ENCODE results near the gene FADS3. TPM values are rescaled to one million over a fixed set of nuclear protein-coding genes. Genes with fewer than 3 reads are reported as not detected.
A peak's percentile ranks its signal among the peaks of the same experiment; 100 is the strongest.

Gene FADS3
- total RNA-seq, 3 donors from 2014 or later (not counting 1 experiment from before 2014, with no cell fraction given): 10.8 to 17.8 (median 11.5) TPM

DNA sequence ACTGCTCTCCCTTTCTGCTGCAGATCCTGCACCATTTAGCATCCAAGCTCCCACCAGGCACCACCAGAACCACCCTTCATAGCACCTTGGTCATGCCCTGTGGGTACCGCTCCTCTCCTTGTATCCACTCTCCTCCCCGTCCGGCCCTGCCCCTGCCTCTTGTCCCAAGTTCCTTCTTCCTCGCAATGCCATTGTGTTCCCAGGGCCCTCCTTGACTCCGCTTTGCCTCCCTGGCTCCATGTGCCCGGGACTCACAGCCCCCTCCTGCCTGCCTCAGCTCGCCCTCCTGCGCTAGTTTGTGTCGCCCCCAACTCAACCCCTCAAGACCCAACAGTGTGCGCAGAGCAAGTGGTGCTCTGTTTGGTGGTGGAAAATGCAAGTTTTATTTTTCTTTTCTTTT lies 52.4 kb downstream of the FADS3 start:
- 99% methylated on average over 6 of the region's 10 CpGs for WGBS (ENCODE audit: insufficient coverage)
- intact Hi-C loops (cut with micrococcal nuclease): no loop called here
- ATAC-seq (no peak), DNase-seq (no peak)
- Mint-ChIP-seq H3K36me3 (no peaks in the 10 kb centered on the region), H3K27ac (peak overlapping the region; percentile 7 to 46), H3K9me3 (no peaks in the 10 kb centered on the region), H3K4me1 (peaks cover 27 to 31% of the 10 kb centered on the region in 2 donors), H3K4me3 (no peak overlapping the region), H3K27me3 (ENCODE audit: low read depth in 2 of 2) (no peaks in the 10 kb centered on the region)
- peaks cover 4% of the 10 kb centered on the region for H3K36me3 ChIP-seq (ENCODE audit: control insufficient read depth, insufficient read depth, low read length)
- H3K27me3 ChIP-seq (ENCODE audit: control insufficient read depth, insufficient read depth, low read length): no peaks in the 10 kb centered on the region
- no peak overlapping the region for H3K4me3 ChIP-seq (ENCODE audit: low read length)
- H3K9me3 ChIP-seq (ENCODE audit: control insufficient read depth, insufficient read depth, low read length): no peaks in the 10 kb centered on the region
- peaks cover 21% of the 10 kb centered on the region for H3K4me1 ChIP-seq (ENCODE audit: control insufficient read depth, insufficient read depth, low read length)
- TF ChIP-seq, protein P1, sequence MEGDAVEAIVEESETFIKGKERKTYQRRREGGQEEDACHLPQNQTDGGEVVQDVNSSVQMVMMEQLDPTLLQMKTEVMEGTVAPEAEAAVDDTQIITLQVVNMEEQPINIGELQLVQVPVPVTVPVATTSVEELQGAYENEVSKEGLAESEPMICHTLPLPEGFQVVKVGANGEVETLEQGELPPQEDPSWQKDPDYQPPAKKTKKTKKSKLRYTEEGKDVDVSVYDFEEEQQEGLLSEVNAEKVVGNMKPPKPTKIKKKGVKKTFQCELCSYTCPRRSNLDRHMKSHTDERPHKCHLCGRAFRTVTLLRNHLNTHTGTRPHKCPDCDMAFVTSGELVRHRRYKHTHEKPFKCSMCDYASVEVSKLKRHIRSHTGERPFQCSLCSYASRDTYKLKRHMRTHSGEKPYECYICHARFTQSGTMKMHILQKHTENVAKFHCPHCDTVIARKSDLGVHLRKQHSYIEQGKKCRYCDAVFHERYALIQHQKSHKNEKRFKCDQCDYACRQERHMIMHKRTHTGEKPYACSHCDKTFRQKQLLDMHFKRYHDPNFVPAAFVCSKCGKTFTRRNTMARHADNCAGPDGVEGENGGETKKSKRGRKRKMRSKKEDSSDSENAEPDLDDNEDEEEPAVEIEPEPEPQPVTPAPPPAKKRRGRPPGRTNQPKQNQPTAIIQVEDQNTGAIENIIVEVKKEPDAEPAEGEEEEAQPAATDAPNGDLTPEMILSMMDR (IDR thresholded peaks at IDR 0.05): no peak
- no peak overlapping the region for H3K27ac ChIP-seq (ENCODE audit: low read length)

DNA sequence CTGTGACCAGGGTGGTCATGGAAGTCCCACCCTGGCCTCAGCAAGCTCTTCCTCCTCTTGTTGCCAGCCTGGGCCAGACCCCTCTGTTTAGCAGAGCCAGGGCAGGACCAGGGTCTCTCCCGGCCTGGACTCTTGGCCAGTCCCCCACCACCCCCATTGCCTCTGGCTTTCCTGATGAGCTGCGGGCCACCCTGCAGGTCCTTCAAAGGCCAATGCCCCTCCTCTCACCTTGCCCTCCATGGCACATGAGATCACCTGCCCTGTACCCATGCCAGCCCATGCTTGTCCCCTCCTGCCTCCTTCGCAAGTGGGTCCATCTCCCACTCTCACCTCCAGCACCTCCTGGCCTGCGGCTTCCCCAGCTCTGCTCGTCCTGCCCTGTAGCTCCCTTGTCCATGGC lies 52.8 kb downstream of the FADS3 start:
- peak overlapping the region; percentile 7 to 46 for H3K27ac Mint-ChIP-seq
- DNase-seq (no peak), ATAC-seq (no peak)
- Histone ChIP-seq H3K36me3 (ENCODE audit: control insufficient read depth, insufficient read depth, low read length) (peaks cover 4% of the 10 kb centered on the region), H3K27ac (ENCODE audit: low read length) (no peak overlapping the region), H3K4me3 (ENCODE audit: low read length) (no peak overlapping the region), H3K27me3 (ENCODE audit: control insufficient read depth, insufficient read depth, low read length) (no peaks in the 10 kb centered on the region), H3K4me1 (ENCODE audit: control insufficient read depth, insufficient read depth, low read length) (peaks cover 24% of the 10 kb centered on the region), H3K9me3 (ENCODE audit: control insufficient read depth, insufficient read depth, low read length) (no peaks in the 10 kb centered on the region)
- 95% methylated on average over 5 of the region's 5 CpGs for WGBS (ENCODE audit: insufficient coverage)
- peaks cover 31 to 35% of the 10 kb centered on the region in 2 donors for H3K4me1 Mint-ChIP-seq
- TF ChIP-seq, protein P1 (IDR thresholded peaks at IDR 0.05): no peak
- H3K27me3 Mint-ChIP-seq (ENCODE audit: low read depth in 2 of 2): no peaks in the 10 kb centered on the region
- H3K36me3 Mint-ChIP-seq: no peaks in the 10 kb centered on the region
- intact Hi-C loops (cut with micrococcal nuclease): no loop called here
- H3K9me3 Mint-ChIP-seq: no peaks in the 10 kb centered on the region
- H3K4me3 Mint-ChIP-seq: no peak overlapping the region

DNA sequence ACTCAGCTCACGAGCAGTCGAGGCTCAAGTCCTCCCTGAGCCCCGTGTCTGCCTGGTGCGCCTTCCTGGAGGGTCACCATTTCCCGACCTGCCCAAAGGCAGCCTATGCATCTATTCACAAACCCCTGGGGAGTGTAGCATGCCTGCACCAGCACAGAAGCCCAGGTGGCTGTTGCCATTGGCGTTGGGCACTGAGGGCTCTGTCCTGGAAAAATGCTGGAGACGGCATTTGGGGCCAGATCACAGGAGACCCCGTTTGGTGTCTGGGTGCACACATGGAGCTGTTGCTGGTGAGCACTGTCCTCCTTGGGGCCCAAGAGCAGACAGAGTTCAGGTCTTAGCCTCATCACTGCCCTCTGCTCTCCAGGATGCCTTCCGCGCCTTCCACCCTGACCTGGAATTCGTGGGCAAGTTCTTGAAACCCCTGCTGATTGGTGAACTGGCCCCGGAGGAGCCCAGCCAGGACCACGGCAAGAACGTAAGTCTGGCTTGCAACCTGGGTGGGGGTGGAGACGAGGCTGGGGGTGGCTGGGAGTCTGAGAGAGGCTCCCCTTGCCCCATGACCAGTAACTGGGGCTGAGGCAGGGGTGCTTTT lies 53.8 kb downstream of the FADS3 start:
- Mint-ChIP-seq H3K36me3 (no peaks in the 10 kb centered on the region), H3K27me3 (ENCODE audit: low read depth in 2 of 2) (no peaks in the 10 kb centered on the region), H3K4me3 (no peak overlapping the region), H3K4me1 (peaks cover 39 to 41% of the 10 kb centered on the region in 2 donors), H3K27ac (peak overlapping the region in 1 of 2 donors; percentile 97), H3K9me3 (no peaks in the 10 kb centered on the region)
- ATAC-seq (no peak), DNase-seq (no peak)
- TF ChIP-seq, protein P1 (IDR thresholded peaks at IDR 0.05): no peak
- H3K4me1 ChIP-seq (ENCODE audit: control insufficient read depth, insufficient read depth, low read length): peaks cover 24% of the 10 kb centered on the region
- peaks cover 4% of the 10 kb centered on the region for H3K36me3 ChIP-seq (ENCODE audit: control insufficient read depth, insufficient read depth, low read length)
- H3K27ac ChIP-seq (ENCODE audit: low read length): no peak overlapping the region
- intact Hi-C loops (cut with micrococcal nuclease): no loop called here
- no peaks in the 10 kb centered on the region for H3K9me3 ChIP-seq (ENCODE audit: control insufficient read depth, insufficient read depth, low read length)
- H3K27me3 ChIP-seq (ENCODE audit: control insufficient read depth, insufficient read depth, low read length): no peaks in the 10 kb centered on the region
- 97% methylated on average over 15 of the region's 15 CpGs for WGBS (ENCODE audit: insufficient coverage)
- H3K4me3 ChIP-seq (ENCODE audit: low read length): no peak overlapping the region

DNA sequence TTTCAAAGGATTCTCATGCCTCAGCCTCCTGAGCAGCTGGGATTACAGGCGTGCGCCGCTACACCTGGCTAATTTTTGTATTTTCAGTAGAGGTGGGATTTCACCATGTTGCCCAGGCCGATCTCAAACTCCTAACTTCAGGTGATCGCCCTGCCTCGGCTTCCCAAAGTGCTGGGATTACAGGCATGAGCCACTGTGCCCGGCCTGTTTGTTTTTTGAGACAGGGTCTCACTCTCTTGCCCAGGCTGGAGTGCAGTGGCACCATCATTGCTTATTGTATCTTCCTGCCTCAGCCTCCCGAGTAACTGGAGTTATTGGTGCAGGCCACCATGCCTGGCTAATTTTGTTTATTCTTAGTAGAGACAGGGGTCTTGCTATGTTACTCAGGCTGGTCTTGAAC lies 55.2 kb downstream of the FADS3 start:
- intact Hi-C loops (cut with micrococcal nuclease): no loop called here
- peaks cover 4% of the 10 kb centered on the region for H3K36me3 ChIP-seq (ENCODE audit: control insufficient read depth, insufficient read depth, low read length)
- no peaks in the 10 kb centered on the region for H3K27me3 ChIP-seq (ENCODE audit: control insufficient read depth, insufficient read depth, low read length)
- no peak overlapping the region for H3K27ac ChIP-seq (ENCODE audit: low read length)
- Mint-ChIP-seq H3K4me3 (peak overlapping the region; percentile 88), H3K27me3 (ENCODE audit: low read depth in 2 of 2) (no peaks in the 10 kb centered on the region), H3K36me3 (no peaks in the 10 kb centered on the region), H3K27ac (peak overlapping the region; percentile 97 to 98), H3K4me1 (peaks cover 49 to 51% of the 10 kb centered on the region in 2 donors), H3K9me3 (no peaks in the 10 kb centered on the region)
- peaks cover 27% of the 10 kb centered on the region for H3K4me1 ChIP-seq (ENCODE audit: control insufficient read depth, insufficient read depth, low read length)
- TF ChIP-seq, protein P1 (IDR thresholded peaks at IDR 0.05): no peak
- ATAC-seq: no peak
- no peak overlapping the region for H3K4me3 ChIP-seq (ENCODE audit: low read length)
- 96% methylated on average over 8 of the region's 8 CpGs for WGBS (ENCODE audit: insufficient coverage)
- no peak for DNase-seq
- H3K9me3 ChIP-seq (ENCODE audit: control insufficient read depth, insufficient read depth, low read length): no peaks in the 10 kb centered on the region
